GM20000 (cell line): ENCODE measurements around the gene TRIM2.

Experiments
- DNase-seq: peaks from one replicate; pipeline ENCODE4 v3.0.0; 2012; ENCODE audit warnings: low spot score
- TF ChIP-seq, protein P1 (sequence below): IDR thresholded peaks from 2 replicates; pipeline ENCODE4 v1.5.1; 2012; ENCODE audit warnings: mild to moderate bottlenecking, control low read depth; ENCODE audit errors: extremely low read depth, missing control alignments

The TRIM2 gene

DNA sequence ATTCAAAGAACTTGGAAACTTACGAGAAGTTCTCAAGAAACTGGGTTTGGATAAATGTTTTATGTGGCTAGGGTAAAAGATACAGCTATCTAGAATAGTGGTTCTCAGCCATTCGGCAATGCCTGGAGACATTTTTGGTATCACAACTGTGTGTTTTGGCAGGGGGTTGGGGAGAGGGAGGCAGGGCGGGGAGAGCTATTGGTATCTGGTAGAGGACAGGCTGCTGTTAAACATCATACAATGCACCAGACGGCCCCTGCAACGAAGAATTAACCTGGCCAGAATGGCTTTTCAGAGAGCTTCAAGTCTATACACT, 89.5 kb downstream of the TRIM2 start:
- DNase-seq: no peak
- TF ChIP-seq, protein P1, sequence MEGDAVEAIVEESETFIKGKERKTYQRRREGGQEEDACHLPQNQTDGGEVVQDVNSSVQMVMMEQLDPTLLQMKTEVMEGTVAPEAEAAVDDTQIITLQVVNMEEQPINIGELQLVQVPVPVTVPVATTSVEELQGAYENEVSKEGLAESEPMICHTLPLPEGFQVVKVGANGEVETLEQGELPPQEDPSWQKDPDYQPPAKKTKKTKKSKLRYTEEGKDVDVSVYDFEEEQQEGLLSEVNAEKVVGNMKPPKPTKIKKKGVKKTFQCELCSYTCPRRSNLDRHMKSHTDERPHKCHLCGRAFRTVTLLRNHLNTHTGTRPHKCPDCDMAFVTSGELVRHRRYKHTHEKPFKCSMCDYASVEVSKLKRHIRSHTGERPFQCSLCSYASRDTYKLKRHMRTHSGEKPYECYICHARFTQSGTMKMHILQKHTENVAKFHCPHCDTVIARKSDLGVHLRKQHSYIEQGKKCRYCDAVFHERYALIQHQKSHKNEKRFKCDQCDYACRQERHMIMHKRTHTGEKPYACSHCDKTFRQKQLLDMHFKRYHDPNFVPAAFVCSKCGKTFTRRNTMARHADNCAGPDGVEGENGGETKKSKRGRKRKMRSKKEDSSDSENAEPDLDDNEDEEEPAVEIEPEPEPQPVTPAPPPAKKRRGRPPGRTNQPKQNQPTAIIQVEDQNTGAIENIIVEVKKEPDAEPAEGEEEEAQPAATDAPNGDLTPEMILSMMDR: no peak

DNA sequence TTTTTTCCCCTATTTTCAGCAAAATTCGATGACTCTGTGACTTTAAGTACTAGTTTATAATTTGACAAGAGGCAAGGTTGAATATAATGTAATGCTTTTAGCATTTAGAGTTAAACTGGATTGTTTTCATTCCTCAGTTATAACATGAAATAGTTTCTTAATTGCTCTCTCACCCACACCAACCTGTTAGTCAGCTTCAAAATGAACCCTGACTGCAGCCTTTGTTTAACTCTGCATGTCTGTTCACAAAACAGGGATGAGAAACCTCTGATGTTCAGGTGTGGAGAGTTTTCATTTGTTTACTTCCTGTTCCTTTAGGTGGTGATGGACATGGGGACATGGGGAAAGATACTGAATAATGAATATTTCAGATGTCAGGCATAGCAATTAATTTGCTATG, 90.4 kb downstream of the TRIM2 start:
- DNase-seq: no peak
- TF ChIP-seq, protein P1: no peak

DNA sequence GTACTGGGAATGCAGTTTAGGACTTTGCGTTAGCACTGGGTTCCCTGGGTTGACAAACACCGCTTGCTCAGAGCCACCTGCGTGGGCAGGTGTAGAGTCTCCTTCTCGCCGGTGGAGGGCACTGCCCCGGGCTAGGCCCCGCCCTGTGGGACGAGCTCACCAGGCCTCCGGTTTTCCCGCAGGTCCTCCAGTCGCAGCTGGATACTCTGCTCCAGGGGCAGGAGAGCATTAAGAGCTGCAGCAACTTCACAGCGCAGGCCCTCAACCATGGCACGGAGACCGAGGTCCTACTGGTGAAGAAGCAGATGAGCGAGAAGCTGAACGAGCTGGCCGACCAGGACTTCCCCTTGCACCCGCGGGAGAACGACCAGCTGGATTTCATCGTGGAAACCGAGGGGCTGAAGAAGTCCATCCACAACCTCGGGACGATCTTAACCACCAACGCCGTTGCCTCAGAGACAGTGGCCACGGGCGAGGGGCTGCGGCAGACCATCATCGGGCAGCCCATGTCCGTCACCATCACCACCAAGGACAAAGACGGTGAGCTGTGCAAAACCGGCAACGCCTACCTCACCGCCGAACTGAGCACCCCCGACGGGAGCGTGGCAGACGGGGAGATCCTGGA, 91.0 kb downstream of the TRIM2 start:
- TF ChIP-seq, protein P1: no peak
- DNase-seq: no peak

DNA sequence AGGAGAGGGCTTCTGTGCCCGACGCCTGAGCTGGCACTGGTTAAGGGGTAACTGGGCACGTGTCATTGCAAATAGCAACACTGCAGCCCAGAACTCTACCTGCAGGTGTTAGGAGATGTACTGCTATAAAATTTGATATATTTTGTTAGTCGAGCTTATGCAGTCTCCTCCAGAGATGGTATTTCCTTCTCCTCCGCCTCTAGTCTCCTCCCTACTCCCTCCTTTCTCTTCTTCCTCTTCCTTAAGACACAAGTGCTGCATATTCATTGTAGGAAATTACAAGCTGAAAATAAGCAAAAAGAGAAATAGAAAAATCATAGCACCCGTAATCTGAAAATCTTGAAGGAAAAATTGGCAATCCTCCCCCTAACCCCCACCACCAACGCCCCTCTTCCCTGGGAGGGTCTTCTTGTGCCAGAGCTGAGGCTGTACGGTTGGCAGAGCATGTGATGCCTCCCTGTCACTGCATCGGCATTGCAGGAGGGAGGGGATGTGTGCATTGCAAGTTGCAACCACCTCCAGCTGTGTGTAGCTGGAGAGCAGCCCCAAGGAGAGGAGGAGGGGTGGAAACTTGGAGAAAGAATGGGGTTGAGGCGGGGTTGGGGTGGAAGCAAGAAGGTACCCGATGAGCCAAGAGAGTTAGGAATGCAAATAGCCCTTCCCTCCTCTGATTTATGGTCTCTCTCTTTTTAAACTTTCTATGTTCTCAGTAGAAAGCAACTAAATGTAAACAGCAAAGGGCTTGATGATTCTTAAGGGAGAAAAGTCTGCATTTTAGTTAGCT, 92.0 kb downstream of the TRIM2 start:
- no peak for DNase-seq
- TF ChIP-seq, protein P1: no peak

DNA sequence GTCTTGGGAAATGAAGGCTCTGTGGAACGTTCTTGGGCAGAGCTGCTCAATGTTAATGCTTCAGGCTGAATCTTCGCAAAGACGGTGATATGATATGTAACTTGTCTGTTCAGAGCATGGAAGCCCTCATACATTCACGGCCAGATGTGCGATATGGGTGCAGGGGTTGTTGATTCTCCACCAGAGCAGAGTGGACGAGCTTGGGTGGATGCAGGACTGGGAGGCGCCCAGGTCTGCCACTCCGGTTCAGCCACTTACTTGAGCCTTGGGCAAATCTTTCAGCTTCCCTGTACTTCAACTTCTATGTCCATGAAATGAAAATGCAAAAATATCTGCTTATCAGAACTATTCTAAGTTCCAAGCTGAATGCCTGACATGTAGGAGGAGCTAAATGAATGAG, 92.9 kb downstream of the TRIM2 start:
- TF ChIP-seq, protein P1: no peak
- DNase-seq: no peak

DNA sequence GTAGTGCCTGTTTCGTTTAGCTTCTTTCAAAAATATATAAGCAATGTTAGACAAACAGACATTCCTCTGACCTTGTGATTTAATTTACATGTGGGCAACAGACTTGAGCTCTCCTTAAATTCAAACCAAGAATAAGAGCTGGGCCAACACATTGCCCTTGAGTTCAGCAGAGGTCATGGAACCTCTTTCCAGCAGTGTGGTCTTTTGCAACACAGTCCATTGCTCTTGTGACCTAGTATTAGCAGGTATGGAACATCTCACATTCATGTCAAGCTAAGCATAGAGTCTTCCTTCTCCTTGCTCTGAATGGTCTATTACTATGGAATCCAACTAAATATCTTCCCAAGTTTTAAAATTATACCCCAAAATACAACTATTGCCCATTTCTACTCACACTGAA, 106.5 kb downstream of the TRIM2 start:
- no peak for DNase-seq
- TF ChIP-seq, protein P1: no peak

DNA sequence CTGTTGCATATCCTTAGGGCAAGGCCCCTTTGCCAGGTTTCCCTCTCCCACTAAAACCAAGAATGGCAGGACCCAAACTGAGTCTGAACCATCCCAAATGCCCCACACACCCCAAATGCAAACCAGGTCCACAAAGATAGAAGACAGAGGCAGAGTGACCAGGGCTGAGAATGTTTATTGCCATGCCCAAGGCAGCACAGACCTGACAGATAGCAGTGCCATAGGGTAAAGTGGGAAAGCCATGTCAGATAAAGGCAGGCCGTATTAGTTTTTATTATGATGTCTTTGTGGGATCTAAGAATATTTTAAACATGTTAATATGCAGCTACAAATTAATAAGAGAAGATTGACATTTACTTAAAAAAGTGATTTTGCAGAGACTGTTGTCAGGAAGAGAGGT, 110.7 kb downstream of the TRIM2 start:
- DNase-seq: no peak
- TF ChIP-seq, protein P1: no peak
